Sciatic nerve (tissue), 1 donor: Measurements from ENCODE around the gene GDE1. TPM values are rescaled to one million over a fixed set of nuclear protein-coding genes. Genes with fewer than 3 reads are reported as not detected.

ENCODE experiments used
- total RNA-seq: library from RNA; stranded (reverse); fragmentation: NEBNext Ultra II Directional; extraction: Animal tissue kit (Norgen Biotek cat#: 25700); gene quantifications from one replicate; pipeline ENCODE4 v1.2.1, GENCODE V29; 2021
- donor health status: DM: no; HTN: no; CAD: no.

The GDE1 gene
- total RNA-seq, 1 donor from 2014 or later = 43.2 TPM

Other genes with a start within 250 kb of the GDE1 start
- 0.13 TPM for gene CLEC19A, start 236.4 kb downstream of the GDE1 start, total RNA-seq
- 1.7 TPM for gene TMC5, start 104.2 kb downstream of the GDE1 start, total RNA-seq
- 32.3 TPM for gene CCP110, start 1.8 kb upstream of the GDE1 start, total RNA-seq
- 61.4 TPM for gene VPS35L, start 33.6 kb upstream of the GDE1 start, total RNA-seq
- 19.2 TPM for gene KNOP1, start 196.1 kb upstream of the GDE1 start, total RNA-seq
- 24.5 TPM for gene IQCK, start 196.2 kb upstream of the GDE1 start, total RNA-seq